SH-SY5Y (cell line): Measurements from ENCODE around the gene SSPN.
A peak's percentile ranks its signal among the peaks of the same experiment; 100 is the strongest.

Experiments
- GATA2 ChIP-seq: IDR thresholded peaks from 2 replicates; pipeline ENCODE4 v1.6.1; 2011; ENCODE audit warnings: mild to moderate bottlenecking, low read depth, low read length
- GATA3 ChIP-seq: IDR thresholded peaks from 2 replicates; pipeline ENCODE4 v1.6.1; 2011; ENCODE audit warnings: low read depth, mild to moderate bottlenecking, low read length, moderate library complexity

- TF ChIP-seq GATA3: no peak
- 0 out of 2 replicates have a peak, but pooled peaks have one; percentile 31 for TF ChIP-seq GATA2
These were observed 31.4 kb downstream of the SSPN start for GRCh38 chr12:26226629-26227360.
